IMR-90 (cell line): ENCODE data around the gene LTF. TPM values are rescaled to one million over a fixed set of nuclear protein-coding genes. Genes with fewer than 3 reads are reported as not detected.

Source experiments
- ATAC-seq: fragments of 200-7000 bp; cut with Tn5 transposase; 2 replicates; pipeline ENCODE4 v1.9.1; 2020; ENCODE audit warnings: low read depth, mild to moderate bottlenecking, moderate library complexity
- BruUV-seq: library from RNA; stranded (reverse); fragments of 400-500 nt; replicated peaks from 2 replicates; lab custom pipeline; 2021; lab: Mats Ljungman, UMichigan
- CTCF ChIA-PET: fragments of 300-600 bp; formaldehyde crosslinking; extraction: SDS; loops from one replicate; lab custom pipeline; 2021; ENCODE audit warnings: antibody characterized with exemption; lab: Yijun Ruan, JAX
- POLR2A ChIA-PET: fragments of 300-600 bp; sonication (Branson Sonifier 250); formaldehyde crosslinking; loops from one replicate; lab custom pipeline; 2022; ENCODE audit warnings: antibody characterized with exemption; ENCODE audit not compliant: unreplicated experiment; lab: Charles Lee
- DNase-seq: peaks from one replicate; pipeline ENCODE4 v3.0.0; 2013
- H2AFZ ChIP-seq: replicated peaks from 2 replicates; pipeline ENCODE3; 2013; ENCODE audit warnings: low read length, mild to moderate bottlenecking; ENCODE audit not compliant: poor library complexity
- H2AK5ac ChIP-seq: 2 replicates; pipeline ENCODE4 v1.6.1; 2013; ENCODE audit warnings: low read depth, low read length, inconsistent platforms
- H2AK9ac ChIP-seq: replicated peaks from 2 replicates; pipeline ENCODE3; 2013; ENCODE audit warnings: mild to moderate bottlenecking, low read depth, low read length, moderate library complexity; ENCODE audit not compliant: poor library complexity
- H2BK120ac ChIP-seq: 2 replicates; pipeline ENCODE4 v1.6.1; 2013; ENCODE audit warnings: low read depth, low read length, inconsistent platforms
- H2BK15ac ChIP-seq: 3 replicates; pipeline ENCODE4 v1.6.1; 2013; ENCODE audit warnings: low read depth, low read length, inconsistent platforms
- H2BK20ac ChIP-seq: 2 replicates; pipeline ENCODE4 v1.6.1; 2013; ENCODE audit warnings: low read depth, mild to moderate bottlenecking, inconsistent platforms, low read length, moderate library complexity
- H2BK5ac ChIP-seq: 2 replicates; pipeline ENCODE4 v1.6.1; 2013; ENCODE audit warnings: mild to moderate bottlenecking, low read depth, low read length, inconsistent platforms; ENCODE audit not compliant: poor library complexity, severe bottlenecking
- H3K14ac ChIP-seq: replicated peaks from 2 replicates; pipeline ENCODE4 v1.6.1; 2013; ENCODE audit warnings: low read depth, low read length, inconsistent platforms
- H3K18ac ChIP-seq: 2 replicates; pipeline ENCODE4 v1.6.1; 2013; ENCODE audit warnings: low read depth, low read length, control low read depth
- H3K23ac ChIP-seq: 2 replicates; pipeline ENCODE4 v1.6.1; 2013; ENCODE audit warnings: low read depth, low read length, inconsistent platforms
- H3K27ac ChIP-seq: 2 replicates; pipeline ENCODE4 v1.5.1; 2013; ENCODE audit warnings: mild to moderate bottlenecking, control low read depth, low read length; ENCODE audit not compliant: insufficient read depth
- H3K27me3 ChIP-seq: 2 replicates; pipeline ENCODE4 v1.6.1; 2013; ENCODE audit warnings: low read length; ENCODE audit not compliant: control insufficient read depth, insufficient read depth
- H3K36me3 ChIP-seq: 2 replicates; pipeline ENCODE4 v1.6.1; 2013; ENCODE audit warnings: low read length, mixed read lengths; ENCODE audit not compliant: control insufficient read depth, insufficient read depth
- H3K4ac ChIP-seq: 2 replicates; pipeline ENCODE4 v1.6.1; 2013; ENCODE audit warnings: low read depth, low read length, inconsistent platforms
- H3K4me1 ChIP-seq: 2 replicates; pipeline ENCODE4 v1.6.1; 2013; ENCODE audit warnings: low read length, mixed read lengths; ENCODE audit not compliant: control insufficient read depth, insufficient read depth
- H3K4me2 ChIP-seq: 2 replicates; pipeline ENCODE4 v1.6.1; 2013; ENCODE audit warnings: low read depth, mild to moderate bottlenecking, control low read depth, low read length, moderate library complexity
- H3K4me3 ChIP-seq: 2 replicates; pipeline ENCODE4 v1.5.1; 2013; ENCODE audit warnings: low read depth, mild to moderate bottlenecking, control low read depth, low read length, moderate library complexity; ENCODE audit not compliant: insufficient read depth
- H3K56ac ChIP-seq: 2 replicates; pipeline ENCODE4 v1.6.1; 2013; ENCODE audit warnings: low read length, inconsistent platforms; ENCODE audit not compliant: insufficient read depth; ENCODE audit errors: extremely low read depth
- H3K79me1 ChIP-seq, 2 experiments: 2 replicates each; pipeline ENCODE4 v1.6.1; 2013; ENCODE audit warnings: low read length in 2 of 2, inconsistent platforms in 1 of 2, low read depth in 1 of 2
- H3K9ac ChIP-seq: 2 replicates; pipeline ENCODE4 v1.6.1; 2013; ENCODE audit warnings: low read depth, low read length, control low read depth
- H3K9me1 ChIP-seq: 2 replicates; pipeline ENCODE4 v1.6.1; 2013; ENCODE audit warnings: low read length, inconsistent platforms; ENCODE audit not compliant: insufficient read depth
- H3K9me3 ChIP-seq: 2 replicates; pipeline ENCODE4 v1.6.1; 2013; ENCODE audit warnings: low read length; ENCODE audit not compliant: control insufficient read depth, insufficient read depth
- H4K20me1 ChIP-seq: 2 replicates; pipeline ENCODE4 v1.6.1; 2013; ENCODE audit warnings: low read length, inconsistent platforms; ENCODE audit not compliant: insufficient read depth
- H4K5ac ChIP-seq: 2 replicates; pipeline ENCODE4 v1.6.1; 2013; ENCODE audit warnings: mild to moderate bottlenecking, low read depth, low read length, control low read depth
- H4K8ac ChIP-seq, 2 experiments: 2 replicates each; pipeline ENCODE4 v1.6.1; 2013; ENCODE audit warnings: low read depth in 2 of 2, low read length in 2 of 2, control low read depth in 1 of 2, inconsistent platforms in 1 of 2
- H4K91ac ChIP-seq: 2 replicates; pipeline ENCODE4 v1.6.1; 2013; ENCODE audit warnings: low read depth, low read length, inconsistent platforms; ENCODE audit not compliant: insufficient read depth
- NFE2L2 ChIP-seq: fragments of 150-350 bp; IDR thresholded peaks from 2 replicates; pipeline ENCODE4 v1.6.1; 2016; ENCODE audit warnings: low read depth, mild to moderate bottlenecking, low read length
- POLR2A ChIP-seq: IDR thresholded peaks from 2 replicates; pipeline ENCODE4 v1.6.1; 2012; ENCODE audit warnings: mild to moderate bottlenecking, low read depth, low read length
- RCOR1 ChIP-seq: IDR thresholded peaks from 2 replicates; pipeline ENCODE4 v1.6.1; 2012; ENCODE audit warnings: mild to moderate bottlenecking, low read length, improper control_type of control experiment; ENCODE audit not compliant: insufficient replicate concordance
- WGBS, 2 experiments: methylation state at CpG; one replicate each; pipeline versions ENCODE4 v1.1.5 to v1.1.7; 2013; ENCODE audit warnings: missing lambda C conversion rate in 2 of 2; ENCODE audit not compliant: insufficient read length in 1 of 2; ENCODE audit errors: extremely low coverage in 2 of 2; 5-methylcytosine and 5-hydroxymethylcytosine counted together
- dilution Hi-C: fragments of 300-500 bp; cut with HindIII; formaldehyde crosslinking; loops from one replicate; pipeline ENCODE4 v1.14.3; 2018; ENCODE audit warnings: low sequenced_read_pairs; ENCODE audit not compliant: unreplicated experiment
- in situ Hi-C: fragments of 300-500 bp; cut with MboI; formaldehyde crosslinking; loops from 3 replicates; pipeline ENCODE4 v1.14.3; 2019; ENCODE audit warnings: low sequenced_read_pairs, inconsistent platforms, mixed read lengths
- intact Hi-C: fragments of 100-400 bp; cut with micrococcal nuclease; formaldehyde crosslinking; loops from 2 replicates; pipeline ENCODE4 v1.10.0; 2022
- polyA plus RNA-seq, 3 experiments: library from polyadenylated mRNA; depleted of rRNA; stranded (reverse); fragments of >200 nt; gene quantifications; 2 replicates each; pipeline ENCODE4 v1.2.3, GENCODE V29; 2012; ENCODE audit warnings: low replicate concordance in 1 of 3
- total RNA-seq: library from RNA; depleted of rRNA; stranded (reverse); fragments of >200 nt; gene quantifications from 2 replicates; pipeline ENCODE4 v1.2.3, GENCODE V29; 2012

Gene LTF
- total and polyA plus RNA-seq, 2 of the 4 experiments (the other 2 are of a cell fraction), result not detected

DNA sequence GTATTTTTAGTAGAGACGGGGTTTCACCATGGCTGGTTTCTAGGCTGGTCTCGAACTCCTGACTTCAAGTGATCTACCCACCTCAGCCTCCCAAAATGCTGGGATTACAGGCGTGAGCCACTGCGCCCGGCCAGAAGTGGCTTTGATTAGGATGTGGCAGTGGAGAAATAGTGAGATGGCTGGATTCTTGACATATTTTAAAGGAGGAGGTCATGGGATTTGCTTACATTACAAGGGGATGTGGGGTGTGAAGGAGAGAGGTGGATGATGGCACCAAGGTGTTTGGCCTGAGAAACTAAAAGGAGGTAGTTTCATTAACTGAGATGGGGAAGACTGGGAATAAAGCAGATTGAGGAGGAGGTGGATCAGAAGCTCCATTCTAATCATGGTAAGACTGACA is 15.0 kb upstream of the LTF start (continued):
- TF ChIP-seq POLR2A, result no peak

- Histone ChIP-seq H3K79me1 (no peaks in the 10 kb centered on the region), H2AK5ac (peak overlapping the region; percentile 71), H3K9me1 (peaks cover 10% of the 10 kb centered on the region), H4K91ac (peak overlapping the region; percentile 62), H3K36me3 (no peaks in the 10 kb centered on the region), H2BK120ac (peak overlapping the region; percentile 39), H3K14ac (0 out of 2 replicates have a peak overlapping the region, but pooled peaks have one; percentile 19), H3K9ac (no peak overlapping the region), H4K8ac (peak overlapping the region in 1 of 2 experiments; percentile 12; a peak in 1 of 4 replicates), H2AK9ac (no peak overlapping the region), H4K20me1 (no peaks in the 10 kb centered on the region), H2BK5ac (no peak overlapping the region), H3K4me2 (no peak overlapping the region), H3K23ac (no peak overlapping the region), H3K4me1 (peaks cover 4% of the 10 kb centered on the region; the same call in 1 of the 2 replicates), H2AFZ (peak overlapping the region; percentile 2), H2BK15ac (peak overlapping the region; percentile 38; the same call in 1 of the 3 replicates), H3K4me3 (no peak overlapping the region), H3K56ac (no peak overlapping the region), H3K9me3 (peaks cover 9% of the 10 kb centered on the region), H4K5ac (no peak overlapping the region), H3K27me3 (peaks cover 15% of the 10 kb centered on the region), H3K27ac (no peak overlapping the region), H2BK20ac (peak overlapping the region; percentile 57), H3K18ac (no peak overlapping the region), H3K4ac (peak overlapping the region; percentile 61)
- BruUV-seq, result no TSS peak
- ChIA-PET POLR2A (no interaction called here), CTCF (no interaction called here)
- intact Hi-C loops (no loop called here), in situ Hi-C loops (loop anchor here (25.0 kb wide), 1 partner anchor 408 kb away; the partner anchor contains the start of gene PTH1R), dilution Hi-C loops (no loop called here)
- TF ChIP-seq POLR2A, result no peak
- TF ChIP-seq RCOR1, result no peak
- TF ChIP-seq NFE2L2, result no peak
- ATAC-seq, result no peak
- 71% methylated on average over 2 of the region's 5 CpGs; no CpG with 5 or more reads in 1 of the 2 experiments for WGBS, 2 experiments
- no peak for DNase-seq
These were observed 14.3 kb upstream of the LTF start for GRCh38 chr3:46479021-46479420.
